ENCODE results near the gene SGCG.

Gene SGCG

GRCh38 chr13:23268441-23268840, 87.7 kb downstream of the SGCG start:
- TF ChIP-seq YY1 (IDR thresholded peaks at IDR 0.05; ENCODE audit: insufficient read depth, insufficient read length) (no peak), SUZ12 (IDR thresholded peaks at IDR 0.05; ENCODE audit: extremely low read depth, insufficient read depth, insufficient read length) (no peak), ZNF274 (IDR thresholded peaks at IDR 0.05; ENCODE audit: low read depth, low read length) (no peak)
- Histone ChIP-seq H3K9ac (ENCODE audit: insufficient read length, low read depth) (no peak overlapping the region), H3K36me3 (ENCODE audit: insufficient read depth, insufficient read length, low read length) (no peaks in the 10 kb centered on the region), H3K27me3 (ENCODE audit: insufficient read depth, insufficient read length) (no peaks in the 10 kb centered on the region), H3K4me3 (ENCODE audit: insufficient read length, low read depth) (no peak overlapping the region), H3K9me3 (ENCODE audit: insufficient read depth, low read length) (no peaks in the 10 kb centered on the region), H3K4me1 (ENCODE audit: insufficient read depth, insufficient read length) (no peaks in the 10 kb centered on the region)
- DNase-seq (ENCODE audit: low read depth, low spot score): no peak

- H3K27me3 ChIP-seq (ENCODE audit: insufficient read depth, insufficient read length): no peaks in the 10 kb centered on the region
- TF ChIP-seq ZNF274 (IDR thresholded peaks at IDR 0.05; ENCODE audit: low read depth, low read length) (no peak), SUZ12 (IDR thresholded peaks at IDR 0.05; ENCODE audit: extremely low read depth, insufficient read depth, insufficient read length) (no peak), YY1 (IDR thresholded peaks at IDR 0.05; ENCODE audit: insufficient read depth, insufficient read length) (no peak)
- H3K9me3 ChIP-seq (ENCODE audit: insufficient read depth, low read length): no peaks in the 10 kb centered on the region
- no peak overlapping the region for H3K4me3 ChIP-seq (ENCODE audit: insufficient read length, low read depth)
- H3K4me1 ChIP-seq (ENCODE audit: insufficient read depth, insufficient read length): no peaks in the 10 kb centered on the region
- H3K36me3 ChIP-seq (ENCODE audit: insufficient read depth, insufficient read length, low read length): no peaks in the 10 kb centered on the region
- H3K9ac ChIP-seq (ENCODE audit: insufficient read length, low read depth): no peak overlapping the region
- no peak for DNase-seq (ENCODE audit: low read depth, low spot score)
Measured at GRCh38 chr13:23271331-23271730, 90.6 kb downstream of the SGCG start.

- DNase-seq (ENCODE audit: low read depth, low spot score): no peak
- H3K9ac ChIP-seq (ENCODE audit: insufficient read length, low read depth): no peak overlapping the region
- no peaks in the 10 kb centered on the region for H3K27me3 ChIP-seq (ENCODE audit: insufficient read depth, insufficient read length)
- no peaks in the 10 kb centered on the region for H3K36me3 ChIP-seq (ENCODE audit: insufficient read depth, insufficient read length, low read length)
- no peaks in the 10 kb centered on the region for H3K9me3 ChIP-seq (ENCODE audit: insufficient read depth, low read length)
- no peak overlapping the region for H3K4me3 ChIP-seq (ENCODE audit: insufficient read length, low read depth)
- TF ChIP-seq ZNF274 (IDR thresholded peaks at IDR 0.05; ENCODE audit: low read depth, low read length): no peak
- TF ChIP-seq SUZ12 (IDR thresholded peaks at IDR 0.05; ENCODE audit: extremely low read depth, insufficient read depth, insufficient read length): no peak
- TF ChIP-seq YY1 (IDR thresholded peaks at IDR 0.05; ENCODE audit: insufficient read depth, insufficient read length): no peak
- no peaks in the 10 kb centered on the region for H3K4me1 ChIP-seq (ENCODE audit: insufficient read depth, insufficient read length)
Measured at GRCh38 chr13:23273498-23273897, 92.7 kb downstream of the SGCG start.

GRCh38 chr13:23279321-23279720, 98.5 kb downstream of the SGCG start:
- no peak for TF ChIP-seq ZNF274 (IDR thresholded peaks at IDR 0.05; ENCODE audit: low read depth, low read length)
- TF ChIP-seq YY1 (IDR thresholded peaks at IDR 0.05; ENCODE audit: insufficient read depth, insufficient read length): no peak
- no peak for TF ChIP-seq SUZ12 (IDR thresholded peaks at IDR 0.05; ENCODE audit: extremely low read depth, insufficient read depth, insufficient read length)
- Histone ChIP-seq H3K36me3 (ENCODE audit: insufficient read depth, insufficient read length, low read length) (no peaks in the 10 kb centered on the region), H3K9ac (ENCODE audit: insufficient read length, low read depth) (no peak overlapping the region), H3K9me3 (ENCODE audit: insufficient read depth, low read length) (no peaks in the 10 kb centered on the region), H3K27me3 (ENCODE audit: insufficient read depth, insufficient read length) (no peaks in the 10 kb centered on the region), H3K4me1 (ENCODE audit: insufficient read depth, insufficient read length) (no peaks in the 10 kb centered on the region), H3K4me3 (ENCODE audit: insufficient read length, low read depth) (no peak overlapping the region)
- DNase-seq (ENCODE audit: low read depth, low spot score): no peak

GRCh38 chr13:23288564-23288963, 107.8 kb downstream of the SGCG start:
- DNase-seq (ENCODE audit: low read depth, low spot score): no peak
- H3K36me3 ChIP-seq (ENCODE audit: insufficient read depth, insufficient read length, low read length): no peaks in the 10 kb centered on the region
- no peak overlapping the region for H3K4me3 ChIP-seq (ENCODE audit: insufficient read length, low read depth)
- H3K9me3 ChIP-seq (ENCODE audit: insufficient read depth, low read length): no peaks in the 10 kb centered on the region
- no peaks in the 10 kb centered on the region for H3K4me1 ChIP-seq (ENCODE audit: insufficient read depth, insufficient read length)
- H3K27me3 ChIP-seq (ENCODE audit: insufficient read depth, insufficient read length): no peaks in the 10 kb centered on the region
- no peak for TF ChIP-seq YY1 (IDR thresholded peaks at IDR 0.05; ENCODE audit: insufficient read depth, insufficient read length)
- no peak for TF ChIP-seq SUZ12 (IDR thresholded peaks at IDR 0.05; ENCODE audit: extremely low read depth, insufficient read depth, insufficient read length)
- no peak for TF ChIP-seq ZNF274 (IDR thresholded peaks at IDR 0.05; ENCODE audit: low read depth, low read length)
- H3K9ac ChIP-seq (ENCODE audit: insufficient read length, low read depth): no peak overlapping the region

- H3K36me3 ChIP-seq (ENCODE audit: insufficient read depth, insufficient read length, low read length): no peaks in the 10 kb centered on the region
- TF ChIP-seq SUZ12 (IDR thresholded peaks at IDR 0.05; ENCODE audit: extremely low read depth, insufficient read depth, insufficient read length) (no peak), ZNF274 (IDR thresholded peaks at IDR 0.05; ENCODE audit: low read depth, low read length) (no peak), YY1 (IDR thresholded peaks at IDR 0.05; ENCODE audit: insufficient read depth, insufficient read length) (no peak)
- no peaks in the 10 kb centered on the region for H3K27me3 ChIP-seq (ENCODE audit: insufficient read depth, insufficient read length)
Measured at GRCh38 chr13:23288995-23289394, 108.2 kb downstream of the SGCG start.

GRCh38 chr13:23289917-23290357, 109.2 kb downstream of the SGCG start:
- Histone ChIP-seq H3K9me3 (ENCODE audit: insufficient read depth, low read length) (no peaks in the 10 kb centered on the region), H3K9ac (ENCODE audit: insufficient read length, low read depth) (no peak overlapping the region), H3K4me1 (ENCODE audit: insufficient read depth, insufficient read length) (no peaks in the 10 kb centered on the region), H3K27me3 (ENCODE audit: insufficient read depth, insufficient read length) (no peaks in the 10 kb centered on the region), H3K4me3 (ENCODE audit: insufficient read length, low read depth) (no peak overlapping the region), H3K36me3 (ENCODE audit: insufficient read depth, insufficient read length, low read length) (no peaks in the 10 kb centered on the region)
- no peak for TF ChIP-seq YY1 (IDR thresholded peaks at IDR 0.05; ENCODE audit: insufficient read depth, insufficient read length)
- TF ChIP-seq SUZ12 (IDR thresholded peaks at IDR 0.05; ENCODE audit: extremely low read depth, insufficient read depth, insufficient read length): no peak
- TF ChIP-seq ZNF274 (IDR thresholded peaks at IDR 0.05; ENCODE audit: low read depth, low read length): no peak
- DNase-seq (ENCODE audit: low read depth, low spot score): no peak

More at GRCh38 chr13:23288995-23289394, 108.2 kb downstream of the SGCG start:
- H3K4me1 ChIP-seq (ENCODE audit: insufficient read depth, insufficient read length): no peaks in the 10 kb centered on the region
- no peak for DNase-seq (ENCODE audit: low read depth, low spot score)
- no peak overlapping the region for H3K9ac ChIP-seq (ENCODE audit: insufficient read length, low read depth)
- H3K9me3 ChIP-seq (ENCODE audit: insufficient read depth, low read length): no peaks in the 10 kb centered on the region
- no peak overlapping the region for H3K4me3 ChIP-seq (ENCODE audit: insufficient read length, low read depth)

Measured in NT2/D1 (cell line).